HK-2 (cell line): Measurements from ENCODE around the gene C6orf62.
"Not testable (repeated sequence)": the region's sequence is repeated elsewhere in the genome, so short reads cannot be mapped to it uniquely, and the experiment has no call there.

Experiments used
- DNase-seq: peaks from one replicate; pipeline ENCODE4 v3.0.0-alpha.2; 2018; ENCODE audit not compliant: unreplicated experiment

C6orf62 gene

DNA sequence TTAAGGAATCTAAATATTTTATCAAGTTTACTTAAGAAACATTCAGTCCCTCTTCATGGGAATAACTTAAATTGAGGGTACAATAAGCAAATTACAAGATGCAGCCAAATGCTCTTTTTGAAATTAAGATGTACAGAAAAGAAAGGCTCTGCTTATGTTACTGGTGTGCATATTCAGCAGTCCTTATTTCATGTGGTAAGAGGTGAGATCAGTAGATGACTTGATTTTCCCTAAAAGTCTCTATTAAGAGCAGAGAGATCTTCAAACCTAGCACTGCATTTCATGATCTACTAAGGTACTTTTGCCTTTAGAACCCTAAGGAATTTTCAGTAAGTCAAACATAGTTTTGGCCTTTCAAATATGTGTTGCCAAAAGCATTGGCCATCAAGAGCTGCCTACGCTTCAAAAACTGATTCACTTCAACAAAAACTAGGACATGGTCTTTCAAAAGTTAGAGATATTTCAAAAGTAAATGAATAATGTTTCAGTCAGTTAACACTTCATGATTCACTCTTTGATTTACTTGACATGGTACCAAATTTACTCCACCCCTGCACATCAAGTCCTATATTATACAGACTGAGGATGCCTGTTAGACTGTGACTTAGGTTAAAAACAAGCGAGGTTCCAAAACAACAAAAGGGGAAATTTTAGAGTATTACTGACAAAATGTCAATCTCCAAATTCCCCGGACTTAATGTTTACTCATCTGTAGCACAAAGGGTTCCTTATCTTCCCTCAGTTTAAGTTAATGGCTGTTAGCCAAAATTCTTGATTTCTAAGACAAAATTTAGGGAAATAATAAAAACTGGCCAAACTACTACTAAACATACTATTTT lies 19.2 kb downstream of the C6orf62 start:
- DNase-seq = no peak

DNA sequence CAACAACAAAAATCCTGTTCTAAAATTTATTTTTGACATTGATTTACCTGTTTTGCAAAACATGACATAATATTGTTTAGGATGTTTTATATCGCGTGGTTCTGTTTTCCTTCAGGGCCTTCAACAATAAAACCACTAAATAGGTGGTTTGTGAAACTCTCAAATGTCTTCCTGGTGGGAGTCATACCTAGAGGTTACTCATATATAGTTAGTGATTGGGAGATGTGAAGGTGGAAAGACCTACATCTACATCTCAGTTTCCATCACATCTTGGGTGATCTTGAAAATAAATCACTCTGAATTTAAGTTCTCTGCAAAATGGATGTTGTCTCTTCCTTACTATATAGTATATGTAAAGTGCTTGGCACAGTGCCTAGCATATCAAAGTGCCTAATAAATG lies 22.9 kb downstream of the C6orf62 start:
- no peak for DNase-seq

DNA sequence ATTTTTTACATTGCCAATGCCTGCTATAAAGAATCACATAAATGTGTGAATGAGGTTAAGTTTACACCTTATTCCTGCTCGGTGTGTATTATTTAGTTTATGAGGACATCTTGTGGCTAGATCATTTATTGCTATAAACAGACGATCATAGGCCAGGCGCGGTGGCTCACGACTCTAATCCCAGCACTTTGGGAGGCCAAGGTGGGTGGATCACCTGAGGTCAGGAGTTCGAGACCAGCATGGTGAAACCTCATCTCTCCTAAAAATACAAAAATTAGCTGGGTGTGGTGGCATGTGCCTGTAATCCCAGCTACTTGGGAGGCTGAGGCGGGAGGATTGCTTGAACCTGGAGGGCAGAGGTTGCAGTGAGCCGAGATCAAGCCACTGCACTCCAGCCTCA lies 23.3 kb downstream of the C6orf62 start:
- peak; percentile 16 for DNase-seq

DNA sequence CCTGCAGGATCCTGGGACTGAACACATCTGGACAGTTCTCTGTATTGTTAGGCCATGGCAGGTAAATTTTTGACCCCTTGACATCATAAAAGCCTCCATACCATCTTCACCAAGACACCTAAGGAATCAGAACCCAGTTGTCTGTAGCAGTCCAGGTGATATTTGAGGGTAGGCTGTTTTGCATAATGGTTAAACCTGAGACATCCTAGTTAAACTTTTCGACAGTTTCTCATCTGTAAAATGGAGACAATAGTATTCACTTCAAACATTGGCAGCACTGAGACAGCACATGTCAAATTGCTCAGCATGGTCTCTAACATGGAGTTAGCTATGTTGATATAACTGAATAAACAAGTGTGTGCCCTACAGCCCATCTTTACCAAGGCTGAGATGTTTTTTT lies 24.8 kb downstream of the C6orf62 start:
- DNase-seq = no peak

DNA sequence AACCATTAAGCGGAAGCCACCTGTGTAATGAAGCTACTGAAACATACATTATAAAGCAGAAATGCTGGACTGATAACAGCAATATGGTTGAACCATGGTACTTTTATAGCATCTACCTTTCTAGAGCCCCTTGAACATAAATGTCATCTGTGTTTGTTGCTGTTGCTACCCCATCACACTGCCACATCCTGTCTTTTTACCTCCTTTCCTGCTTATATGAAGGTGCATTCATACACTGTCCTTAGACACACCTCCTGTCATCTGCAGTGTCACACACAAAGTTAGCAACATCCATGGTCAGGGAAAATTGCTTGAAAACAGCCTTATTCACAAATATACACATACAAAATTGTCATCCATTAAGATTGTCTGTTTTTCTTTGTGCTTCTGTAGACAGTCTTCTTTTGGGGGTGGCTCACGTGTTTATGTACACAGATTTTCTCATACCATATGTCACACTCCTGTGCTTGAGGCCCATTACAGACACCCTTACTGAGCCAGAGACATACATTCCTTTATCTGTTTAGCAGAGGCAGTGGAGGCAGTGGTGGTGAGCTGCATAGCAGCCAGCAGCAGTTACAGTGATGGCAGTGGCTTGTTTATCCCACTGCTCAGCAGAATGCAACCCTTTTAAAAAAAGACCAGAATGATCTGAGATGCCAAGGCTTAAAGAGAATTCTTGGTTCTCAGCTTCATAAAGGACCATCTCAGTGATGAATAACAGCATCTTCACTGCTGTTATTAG lies 25.9 kb downstream of the C6orf62 start:
- DNase-seq = no peak

DNA sequence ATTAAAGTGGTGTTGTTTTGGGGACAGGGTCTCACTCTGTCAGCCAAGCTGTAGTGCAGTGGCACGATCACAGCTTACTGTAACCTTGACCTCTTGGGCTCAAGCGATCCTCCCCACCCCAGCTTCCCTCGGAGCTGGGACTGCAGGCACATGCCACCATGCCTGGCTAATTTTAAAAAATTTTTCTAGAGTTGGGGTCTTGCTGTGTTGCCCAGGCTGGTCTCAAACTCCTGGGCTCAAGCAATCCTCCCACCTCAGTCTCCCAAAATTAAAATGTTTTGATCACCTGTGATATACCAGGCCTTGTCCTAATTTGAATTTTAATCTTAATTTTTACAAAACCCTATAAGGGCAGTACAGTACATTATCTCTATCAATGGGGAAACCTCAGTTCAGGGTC lies 26.5 kb downstream of the C6orf62 start:
- DNase-seq = no peak

DNA sequence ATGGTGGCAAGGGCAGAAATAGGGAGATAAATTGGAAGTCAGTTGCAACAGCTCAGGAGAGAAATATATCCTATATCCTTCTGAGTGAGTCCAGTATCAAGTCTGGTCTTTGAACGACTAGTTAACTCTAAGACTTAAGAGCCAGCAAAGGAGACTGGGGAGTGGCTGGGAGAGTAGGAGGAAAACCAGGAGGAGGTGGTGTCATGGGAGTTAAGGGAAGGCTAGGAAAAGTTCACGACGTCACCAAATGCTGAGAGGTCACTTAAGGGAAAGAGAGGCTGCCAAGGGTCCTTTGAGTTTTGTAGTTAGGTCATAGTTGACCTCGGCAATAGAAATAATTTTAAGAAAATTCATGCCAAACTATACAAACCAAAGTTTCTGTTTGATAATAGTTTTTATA lies 27.0 kb downstream of the C6orf62 start:
- DNase-seq = no peak

DNA sequence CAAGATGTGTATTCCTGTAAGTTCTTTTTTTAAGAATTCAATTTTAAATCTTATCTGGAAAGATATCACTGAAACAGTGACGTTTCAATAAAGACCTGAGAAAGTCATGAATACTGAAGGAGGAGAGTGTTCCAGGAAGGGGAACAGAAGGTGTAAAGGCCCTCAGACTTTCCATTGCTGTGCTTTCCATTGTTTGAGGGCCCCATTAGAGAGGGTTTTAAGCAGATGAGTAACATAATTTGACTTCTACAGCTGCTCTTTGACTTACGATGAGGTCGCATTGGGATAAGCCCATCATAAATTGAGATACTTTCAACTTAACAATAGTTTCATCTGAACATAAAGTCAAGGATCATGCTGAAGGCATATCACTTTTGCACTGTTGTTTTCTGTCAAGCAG lies 27.4 kb downstream of the C6orf62 start:
- no peak for DNase-seq

DNA sequence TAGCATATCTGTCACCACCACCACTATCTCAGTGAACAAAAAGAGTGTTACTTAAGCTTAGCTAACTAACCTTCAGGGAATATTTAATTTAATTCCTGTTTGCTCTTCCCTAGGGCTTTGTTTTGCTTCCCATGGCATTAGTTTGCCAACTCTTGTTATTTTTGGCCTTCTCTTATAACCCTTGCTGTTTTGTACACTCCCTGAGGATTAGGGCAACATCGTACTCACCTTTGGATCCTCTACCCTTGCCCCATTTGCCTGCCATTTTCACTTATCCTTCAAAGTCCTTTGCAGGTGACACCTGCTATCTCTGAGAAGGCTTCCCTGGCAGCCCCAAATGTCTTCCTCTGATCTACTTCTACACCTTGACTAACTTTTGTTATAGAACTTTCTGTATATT lies 28.4 kb downstream of the C6orf62 start:
- DNase-seq = no peak

DNA sequence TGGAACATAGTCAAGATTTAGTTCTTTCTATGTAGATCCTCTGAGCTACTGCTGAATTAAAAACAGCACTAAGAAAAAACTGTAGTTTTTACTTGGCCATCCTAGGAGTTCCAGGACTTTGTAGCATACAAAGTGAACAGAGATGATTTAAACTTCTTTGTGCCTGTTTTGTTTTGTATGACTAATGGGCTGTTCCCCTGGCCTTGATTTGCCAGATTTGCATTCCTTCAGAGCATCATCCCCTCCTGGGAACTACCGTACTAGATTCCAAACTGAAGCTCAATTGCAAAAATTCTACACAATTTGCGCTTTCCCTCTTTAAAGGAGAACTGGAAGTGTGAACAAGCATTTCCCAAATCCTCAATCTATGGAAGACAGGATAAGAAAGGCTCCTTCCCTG lies 29.0 kb downstream of the C6orf62 start:
- no peak for DNase-seq

DNA sequence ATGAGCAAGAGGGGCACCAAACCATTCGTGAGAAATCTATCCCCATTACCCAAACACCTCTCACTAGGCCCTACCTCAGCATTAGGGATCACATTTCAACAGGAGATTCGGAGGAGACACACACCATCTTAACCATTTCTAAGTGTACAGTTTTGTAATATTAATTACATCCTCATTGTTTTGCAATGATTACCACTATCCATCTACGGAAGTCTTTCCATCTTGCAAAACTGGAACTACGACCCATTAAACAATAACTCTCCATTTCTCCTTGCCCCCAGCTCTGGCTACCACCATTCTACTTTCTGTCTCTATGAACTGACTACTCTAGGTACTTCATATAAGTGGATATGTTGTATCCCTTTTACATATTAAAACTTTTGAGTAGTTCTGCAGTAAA lies 32.0 kb downstream of the C6orf62 start:
- no peak for DNase-seq

DNA sequence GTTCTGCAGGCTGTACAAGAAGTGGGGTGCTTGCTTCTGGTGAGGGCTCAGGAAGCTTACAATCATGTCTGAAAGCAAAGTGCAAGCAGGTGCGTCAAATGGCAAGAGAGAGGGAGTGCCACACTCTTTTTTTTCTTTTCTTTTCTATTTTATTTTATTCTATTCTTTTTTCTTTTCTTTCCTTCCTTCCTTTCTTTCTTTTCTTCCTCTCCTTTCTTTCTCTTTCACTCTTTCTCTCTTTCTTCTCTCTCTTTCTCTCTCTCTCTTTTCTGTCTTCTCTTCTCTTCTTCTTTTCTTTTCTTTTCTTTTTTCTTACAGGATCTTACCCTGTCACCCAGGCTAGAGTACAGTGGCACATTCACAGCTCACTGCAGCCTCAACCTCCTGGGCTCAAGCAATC lies 32.5 kb downstream of the C6orf62 start:
- DNase-seq = no peak

DNA sequence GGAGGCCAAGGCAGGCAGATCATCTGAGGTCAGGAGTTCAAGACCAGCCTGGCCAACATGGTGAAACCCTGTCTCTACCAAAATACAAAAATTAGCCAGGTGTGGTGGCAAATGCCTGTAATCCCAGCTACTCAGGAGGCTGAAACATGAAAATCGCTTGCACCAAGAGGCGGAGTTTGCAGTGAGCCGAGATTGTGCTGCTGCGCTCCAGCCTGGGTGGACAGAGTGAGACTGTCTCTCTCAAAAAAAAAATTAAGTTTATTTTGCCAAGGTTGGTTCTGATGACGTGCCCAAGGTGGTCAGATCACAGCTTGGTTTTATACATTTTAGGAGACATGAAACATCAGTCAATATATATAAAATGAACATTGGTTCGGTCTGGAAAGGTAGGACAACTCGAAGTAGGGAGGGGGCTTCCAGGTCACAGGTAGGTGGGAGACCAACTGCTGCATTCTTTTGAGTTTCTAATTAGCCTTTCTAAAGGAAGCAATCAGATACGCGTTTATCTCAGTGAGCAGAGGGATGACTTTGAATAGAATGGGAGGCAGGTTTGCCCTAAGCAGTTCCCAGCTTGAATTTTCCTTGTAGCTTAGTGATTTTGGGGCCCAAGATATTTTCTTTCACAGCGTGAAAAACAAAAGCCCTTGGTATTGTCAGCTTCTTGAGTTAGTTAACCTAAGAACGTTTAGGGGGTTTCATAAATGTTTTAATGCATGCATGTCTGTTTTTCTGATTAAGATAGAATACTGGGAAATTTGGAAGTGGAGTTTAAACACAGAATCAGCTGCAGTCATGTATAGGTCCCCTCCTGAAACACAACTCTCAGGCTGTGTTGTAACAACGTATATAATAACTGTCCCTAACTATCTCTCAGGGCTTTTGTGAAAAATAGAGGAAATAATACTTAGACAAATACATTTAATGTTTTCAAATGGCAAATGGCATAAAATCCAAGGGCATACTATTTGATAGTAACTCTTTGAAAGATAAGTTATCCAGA lies 35.4 kb downstream of the C6orf62 start:
- DNase-seq = no peak

DNA sequence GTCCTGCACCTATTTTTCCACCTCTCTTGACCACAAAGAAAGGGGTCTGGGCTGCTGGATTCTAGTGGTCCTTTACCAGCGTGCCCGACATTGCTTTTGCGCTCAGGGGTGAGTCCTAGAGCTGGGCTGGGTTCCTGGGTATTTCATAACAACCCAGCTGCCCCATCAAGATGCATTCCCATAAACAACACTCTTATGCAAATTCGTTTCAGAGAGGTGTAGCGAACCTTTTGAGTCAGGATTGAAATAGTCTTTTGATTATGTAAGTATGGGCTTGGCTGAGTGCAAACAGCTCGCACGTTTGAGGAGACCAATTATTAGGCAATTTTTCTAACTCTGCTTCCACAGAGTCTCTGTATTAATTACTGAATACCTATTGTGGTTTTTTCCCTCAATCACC lies 38.4 kb downstream of the C6orf62 start:
- DNase-seq = no peak

DNA sequence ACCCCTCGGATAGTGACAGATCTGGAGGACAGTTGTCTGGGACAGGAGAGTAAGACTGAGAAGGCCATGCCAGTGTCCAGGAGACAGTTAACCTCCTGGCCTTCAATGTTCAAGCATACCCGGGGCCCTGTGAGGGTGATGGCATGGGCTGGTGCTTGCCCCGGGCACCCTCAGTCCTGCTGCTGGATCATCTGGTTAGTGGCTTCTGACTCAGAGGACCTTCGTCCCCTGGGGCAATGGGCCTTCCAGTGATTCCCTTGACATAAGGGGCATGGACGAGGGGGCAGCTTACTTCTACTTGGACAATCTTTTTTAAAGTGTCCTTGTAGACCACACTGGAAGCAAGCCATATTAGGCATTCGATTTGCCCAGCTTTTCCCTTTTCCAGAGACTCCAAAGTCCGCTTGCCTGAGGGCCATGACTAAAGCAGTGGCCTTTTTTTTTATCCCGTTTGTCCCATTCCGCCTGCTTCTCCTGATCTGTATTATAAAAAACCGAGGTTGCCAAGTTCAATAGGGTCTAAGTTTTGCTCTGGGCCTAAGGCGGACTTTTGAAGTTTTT lies 40.1 kb downstream of the C6orf62 start:
- DNase-seq = not testable (repeated sequence)

DNA sequence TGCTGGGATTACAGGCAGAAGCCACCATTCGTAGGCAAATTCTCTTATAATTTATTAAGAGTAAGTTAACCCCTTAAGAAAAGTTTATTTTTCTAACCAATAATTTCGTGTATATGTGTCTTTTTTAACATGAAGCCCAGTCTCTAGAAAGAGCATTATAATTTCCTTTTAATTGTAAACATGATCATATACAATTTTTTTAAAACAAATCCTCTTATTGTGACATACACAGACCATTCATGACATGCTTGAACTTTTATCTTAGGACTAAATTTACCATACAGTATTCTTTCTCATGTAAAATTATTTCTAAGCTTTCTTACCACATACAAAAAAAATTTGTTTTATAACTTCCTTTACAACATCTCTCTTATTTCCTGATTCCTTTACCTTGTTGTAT lies 45.3 kb downstream of the C6orf62 start:
- DNase-seq = no peak

DNA sequence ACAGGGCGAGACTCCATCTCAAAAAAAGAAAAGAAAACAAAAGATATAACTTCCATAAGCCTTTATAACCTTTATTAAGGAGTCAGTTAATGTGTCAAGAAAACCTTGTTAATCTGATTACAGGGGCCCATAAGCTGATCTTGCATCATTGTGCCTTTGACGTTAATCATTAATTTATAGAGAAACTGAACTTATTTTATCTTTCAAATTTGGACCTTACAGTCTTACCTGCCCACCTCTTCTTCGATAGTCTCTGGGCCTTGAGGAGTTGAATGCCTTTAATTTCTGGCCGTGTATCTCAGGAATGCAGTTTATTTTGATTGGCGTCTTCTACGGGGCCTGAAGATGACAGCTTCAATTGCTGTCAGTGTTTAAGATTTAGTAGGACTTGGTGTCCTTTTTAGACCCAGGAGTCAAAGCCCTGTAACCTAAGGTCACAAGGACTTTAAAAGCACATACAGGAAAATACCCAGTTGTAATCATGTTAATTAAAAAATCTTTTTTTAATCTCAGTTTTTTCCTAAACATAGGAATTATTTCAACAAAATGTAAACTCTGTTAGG lies 46.3 kb downstream of the C6orf62 start:
- no peak for DNase-seq

DNA sequence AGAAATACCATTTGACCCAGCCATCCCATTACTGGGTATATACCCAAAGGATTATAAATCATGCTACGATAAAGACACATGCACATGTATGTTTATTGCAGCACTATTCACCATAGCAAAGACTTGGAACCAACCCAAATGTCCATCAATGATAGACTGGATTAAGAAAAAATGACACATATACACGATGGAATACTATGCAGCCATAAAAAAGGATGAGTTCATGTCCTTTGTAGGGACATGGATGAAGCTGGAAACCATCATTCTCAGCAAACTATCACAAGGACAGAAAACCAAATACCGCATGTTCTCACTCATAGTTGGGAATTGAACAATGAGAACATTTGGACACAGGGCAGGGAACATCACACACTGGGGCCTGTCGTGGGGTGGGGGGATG lies 47.9 kb downstream of the C6orf62 start:
- not testable (repeated sequence) for DNase-seq

DNA sequence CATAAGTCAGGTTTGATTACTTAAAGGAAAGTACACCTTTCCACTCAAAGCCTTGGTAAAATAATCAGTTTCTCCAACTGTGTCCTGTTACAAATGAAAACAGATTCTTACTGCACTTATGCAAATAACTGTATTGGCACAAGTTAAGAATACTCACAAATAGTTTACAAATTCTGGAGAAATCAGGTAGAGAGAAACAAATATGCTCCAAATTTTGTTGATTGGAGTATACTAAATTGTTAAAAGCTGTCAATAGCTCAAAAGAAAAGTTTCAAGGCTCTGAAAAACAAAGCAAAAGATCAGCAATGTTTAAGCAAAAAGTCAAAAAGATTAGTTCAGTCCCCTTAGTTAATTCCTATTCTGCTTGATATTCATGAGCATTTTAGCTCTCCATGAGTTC lies 48.5 kb downstream of the C6orf62 start:
- DNase-seq = not testable (repeated sequence)

DNA sequence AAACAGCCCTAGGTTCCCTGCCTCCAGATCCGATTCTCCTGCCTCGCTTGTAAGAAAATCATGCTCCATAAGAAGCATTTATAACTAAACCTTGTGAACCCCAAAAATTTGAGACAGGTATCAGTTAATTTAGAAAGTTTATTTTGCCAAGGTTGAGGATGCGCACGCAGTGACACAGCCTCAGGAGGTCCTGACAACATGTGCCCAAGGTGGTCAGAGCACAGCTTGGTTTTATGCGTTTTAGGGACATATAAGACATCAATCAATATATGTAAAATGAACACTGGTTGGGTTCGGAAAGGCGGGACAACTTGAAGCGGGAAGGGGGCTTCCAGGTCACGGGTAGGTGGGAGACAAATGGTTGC lies 50.0 kb downstream of the C6orf62 start:
- DNase-seq = no peak
